RWPE1 (cell line): ENCODE measurements around the gene CACNA1B.

Source experiments
- CTCF ChIA-PET: fragments of 350-600 bp; sonication (Branson Sonifier 250); formaldehyde crosslinking; extraction: SDS; loops from one replicate; lab custom pipeline; 2021; lab: Yijun Ruan, JAX
- POLR2A ChIA-PET: fragments of 400-600 bp; formaldehyde crosslinking; extraction: SDS; loops from one replicate; lab custom pipeline; 2020; ENCODE audit warnings: antibody characterized with exemption; ENCODE audit not compliant: low non-redundant PET; lab: Yijun Ruan, JAX
- DNase-seq: peaks from one replicate; pipeline ENCODE4 v3.0.0; 2012; ENCODE audit warnings: low spot score
- H3K27ac ChIP-seq: fragments of 450-650 bp; 2 replicates; pipeline ENCODE4 v1.5.1; 2017
- CTCF ChIP-seq: fragments of 450-650 bp; conservative IDR thresholded peaks from 2 replicates; pipeline ENCODE4 v1.5.1; 2017; ENCODE audit warnings: low read depth, mild to moderate bottlenecking

The CACNA1B gene

GRCh38 chr9:137963525-137963924 is 85.9 kb downstream of the CACNA1B start:
- POLR2A ChIA-PET: no interaction called here
- no peak overlapping the region for H3K27ac ChIP-seq
- CTCF ChIA-PET: no interaction called here
- DNase-seq: no peak
- TF ChIP-seq CTCF: no peak

DNA sequence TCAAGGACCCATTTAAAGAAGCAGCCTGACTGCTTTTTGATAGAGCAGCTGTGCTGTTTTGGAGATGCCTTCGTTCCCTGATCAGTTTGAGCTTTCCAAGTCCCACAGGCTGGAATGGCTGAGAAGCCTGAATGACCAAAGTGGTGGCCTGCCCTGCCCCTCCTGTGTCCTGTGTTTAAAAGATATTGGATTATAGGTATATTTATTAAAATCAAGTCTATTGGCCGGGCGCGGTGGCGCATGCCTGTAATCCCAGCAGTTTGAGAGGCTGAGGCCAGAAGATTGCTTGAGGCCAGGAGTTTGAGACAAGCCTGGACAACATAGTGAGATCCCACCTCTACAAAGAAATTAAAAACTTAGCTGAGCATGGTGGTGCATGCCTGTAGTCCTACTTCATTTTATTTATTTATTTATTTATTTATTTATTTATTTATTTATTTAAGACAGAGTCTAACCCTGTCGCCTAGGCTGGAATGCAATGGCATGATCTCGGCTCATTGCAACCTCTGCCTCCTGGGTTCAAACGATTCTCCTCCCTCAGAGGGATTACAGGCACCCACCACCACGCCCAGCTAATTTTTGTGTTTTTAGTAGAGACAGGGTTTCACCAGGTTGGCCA is 87.7 kb downstream of the CACNA1B start:
- no peak for TF ChIP-seq CTCF
- no peak for DNase-seq
- POLR2A ChIA-PET: no interaction called here
- H3K27ac ChIP-seq: no peak overlapping the region
- CTCF ChIA-PET: no interaction called here

GRCh38 chr9:137967280-137967953 is 89.8 kb downstream of the CACNA1B start:
- no peak for TF ChIP-seq CTCF
- no peak overlapping the region for H3K27ac ChIP-seq
- ChIA-PET CTCF (interaction anchor here (0.6 kb wide), 1 partner anchor 198 kb away, joined by 3 read pairs; no protein-coding TSS in a partner anchor), POLR2A (no interaction called here)
- no peak for DNase-seq

- POLR2A ChIA-PET: no interaction called here
- no peak; the same call in 1 of the 2 replicates for TF ChIP-seq CTCF
- DNase-seq: no peak
- H3K27ac ChIP-seq: no peak overlapping the region
- CTCF ChIA-PET: interaction anchor here (0.6 kb wide), 1 partner anchor 79 kb away, joined by 3 read pairs; no protein-coding TSS in a partner anchor
Observed at GRCh38 chr9:137968235-137968634, 90.7 kb downstream of the CACNA1B start.

GRCh38 chr9:137969008-137969407 is 91.4 kb downstream of the CACNA1B start:
- CTCF ChIA-PET: interaction anchor here (0.6 kb wide), 1 partner anchor 78 kb away, joined by 3 read pairs; no protein-coding TSS in a partner anchor
- no peak overlapping the region for H3K27ac ChIP-seq
- POLR2A ChIA-PET: no interaction called here
- DNase-seq: no peak
- no peak for TF ChIP-seq CTCF

DNA sequence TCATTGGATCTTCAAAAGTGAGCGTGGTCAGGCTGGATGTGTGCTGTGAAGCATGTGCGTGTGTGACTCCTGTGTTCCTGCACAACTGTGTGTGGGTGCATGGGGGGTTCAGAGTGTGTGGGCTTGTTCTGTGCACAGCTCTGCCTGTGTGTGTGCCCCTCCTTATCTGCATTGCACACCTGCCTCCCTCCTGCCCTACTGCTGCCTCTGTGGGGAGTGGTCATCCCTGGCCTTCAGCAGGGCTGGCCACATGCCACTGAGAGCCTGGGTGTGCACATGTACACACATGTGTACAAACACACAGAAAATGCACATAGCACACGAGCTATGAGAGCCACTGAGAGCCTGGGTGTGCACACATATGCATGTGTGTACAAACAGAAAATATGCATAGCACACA is 92.1 kb downstream of the CACNA1B start:
- POLR2A ChIA-PET: no interaction called here
- TF ChIP-seq CTCF: no peak
- no peak for DNase-seq
- CTCF ChIA-PET: no interaction called here
- H3K27ac ChIP-seq: no peak overlapping the region
